Measurements from ENCODE around the gene ATP1B3.

Gene ATP1B3

DNA sequence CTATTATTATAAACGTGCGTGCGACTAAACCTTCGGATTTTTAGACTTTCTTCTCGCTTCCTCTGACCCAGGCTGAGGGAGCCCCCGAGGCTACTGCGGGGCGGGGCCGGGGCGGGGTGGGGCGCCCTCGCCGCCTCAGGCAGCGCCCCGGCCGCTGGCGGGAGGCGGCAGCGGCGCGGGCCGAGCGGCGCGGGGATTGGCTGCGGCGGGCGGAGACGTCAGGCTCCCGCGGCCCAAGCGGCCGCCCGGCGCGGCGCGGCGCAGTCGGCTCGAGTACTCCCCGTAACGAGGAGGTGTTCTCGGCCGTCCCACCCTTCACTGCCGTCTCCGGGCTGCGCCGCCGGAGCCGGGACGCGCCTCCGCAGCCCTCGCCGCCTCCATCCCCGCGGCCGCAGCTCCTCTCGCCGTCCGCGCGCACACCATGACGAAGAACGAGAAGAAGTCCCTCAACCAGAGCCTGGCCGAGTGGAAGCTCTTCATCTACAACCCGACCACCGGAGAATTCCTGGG, at the start of gene ATP1B3:
ATP1B3 (plus strand) TSS at position 263 of the 510 bp plus-strand sequence; CDS start at position 422, 159 bp downstream.
- TF ChIP-seq EZH2 (optimal IDR thresholded peaks at IDR 0.05; ENCODE audit: low read depth, low read length) (no peak), EZH2phosphoT487 (IDR thresholded peaks at IDR 0.05; ENCODE audit: low read length) (no peak)
- TF ChIP-seq, protein P1, sequence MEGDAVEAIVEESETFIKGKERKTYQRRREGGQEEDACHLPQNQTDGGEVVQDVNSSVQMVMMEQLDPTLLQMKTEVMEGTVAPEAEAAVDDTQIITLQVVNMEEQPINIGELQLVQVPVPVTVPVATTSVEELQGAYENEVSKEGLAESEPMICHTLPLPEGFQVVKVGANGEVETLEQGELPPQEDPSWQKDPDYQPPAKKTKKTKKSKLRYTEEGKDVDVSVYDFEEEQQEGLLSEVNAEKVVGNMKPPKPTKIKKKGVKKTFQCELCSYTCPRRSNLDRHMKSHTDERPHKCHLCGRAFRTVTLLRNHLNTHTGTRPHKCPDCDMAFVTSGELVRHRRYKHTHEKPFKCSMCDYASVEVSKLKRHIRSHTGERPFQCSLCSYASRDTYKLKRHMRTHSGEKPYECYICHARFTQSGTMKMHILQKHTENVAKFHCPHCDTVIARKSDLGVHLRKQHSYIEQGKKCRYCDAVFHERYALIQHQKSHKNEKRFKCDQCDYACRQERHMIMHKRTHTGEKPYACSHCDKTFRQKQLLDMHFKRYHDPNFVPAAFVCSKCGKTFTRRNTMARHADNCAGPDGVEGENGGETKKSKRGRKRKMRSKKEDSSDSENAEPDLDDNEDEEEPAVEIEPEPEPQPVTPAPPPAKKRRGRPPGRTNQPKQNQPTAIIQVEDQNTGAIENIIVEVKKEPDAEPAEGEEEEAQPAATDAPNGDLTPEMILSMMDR (IDR thresholded peaks at IDR 0.05; ENCODE audit: low read length), result no peak
- peak within 1 kb of the TSS; percentile 96 for H3K4me2 ChIP-seq (ENCODE audit: low read depth, low read length)
- peaks cover 44% of the 10 kb centered on the region for H3K79me2 ChIP-seq (ENCODE audit: low read length)
- peak within 1 kb of the TSS; percentile 89 for H3K9ac ChIP-seq (ENCODE audit: low read length)
- H3F3A ChIP-seq (ENCODE audit: insufficient read depth, low read length), result peaks cover 16% of the 10 kb centered on the region
- peak within 1 kb of the TSS; percentile 84 for H3K27ac ChIP-seq (ENCODE audit: low read length)
- peak within 1 kb of the TSS; percentile 94 for H3K4me3 ChIP-seq (ENCODE audit: low read length)
- peak; percentile 89 for DNase-seq
- H2AFZ ChIP-seq (ENCODE audit: low read length), result peak within 1 kb of the TSS; percentile 95
- H3K27me3 ChIP-seq (replicated peaks; ENCODE audit: insufficient read depth, low read length), result no peaks in the 10 kb centered on the region
- H3K9me2 ChIP-seq (replicated peaks; ENCODE audit: insufficient read depth, low read length), result no peaks in the 10 kb centered on the region
- no peaks in the 10 kb centered on the region for H4K20me1 ChIP-seq (ENCODE audit: insufficient read depth, low read length)
- no peaks in the 10 kb centered on the region for H3K9me3 ChIP-seq (replicated peaks; ENCODE audit: insufficient read depth, low read length)
- H3K36me3 ChIP-seq (replicated peaks; ENCODE audit: insufficient read depth, low read length), result 0 out of 2 replicates have a peak, but pooled peaks cover 4% of the 10 kb centered on the region
- H3K4me1 ChIP-seq (ENCODE audit: low read length), result peaks cover 12% of the 10 kb centered on the region; the same call in 1 of the 2 replicates

DNA sequence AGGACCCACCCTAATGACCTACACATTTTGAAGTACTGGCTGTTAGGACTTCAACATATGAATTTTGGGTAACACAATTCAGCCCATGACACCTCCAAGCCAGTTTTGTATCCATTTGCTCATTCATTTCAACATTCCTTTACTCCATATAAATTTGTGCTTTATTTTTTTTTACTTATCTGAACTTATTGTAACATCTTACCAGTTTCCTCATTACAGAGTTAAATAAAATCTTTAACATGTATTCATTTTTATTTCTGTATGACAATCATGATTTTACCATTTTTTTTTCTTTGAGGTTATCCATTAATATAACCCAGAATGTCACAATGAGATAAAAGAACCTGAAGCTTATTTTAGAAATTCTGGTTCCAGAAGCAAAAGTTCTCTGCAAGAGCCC, 48.0 kb upstream of the ATP1B3 start:
- H2AFZ ChIP-seq (ENCODE audit: low read length), result no peak overlapping the region
- H3K36me3 ChIP-seq (replicated peaks; ENCODE audit: insufficient read depth, low read length), result no peaks in the 10 kb centered on the region
- no peak for DNase-seq
- H3K79me2 ChIP-seq (ENCODE audit: low read length), result no peaks in the 10 kb centered on the region
- no peak overlapping the region for H3K4me3 ChIP-seq (ENCODE audit: low read length)
- H4K20me1 ChIP-seq (ENCODE audit: insufficient read depth, low read length), result no peaks in the 10 kb centered on the region
- no peaks in the 10 kb centered on the region for H3K27me3 ChIP-seq (replicated peaks; ENCODE audit: insufficient read depth, low read length)
- H3K27ac ChIP-seq (ENCODE audit: low read length), result no peak overlapping the region
- no peak overlapping the region for H3K9ac ChIP-seq (ENCODE audit: low read length)
- no peaks in the 10 kb centered on the region for H3K4me1 ChIP-seq (ENCODE audit: low read length)
- H3F3A ChIP-seq (ENCODE audit: insufficient read depth, low read length), result no peaks in the 10 kb centered on the region
- no peak for TF ChIP-seq EZH2phosphoT487 (IDR thresholded peaks at IDR 0.05; ENCODE audit: low read length)
- no peak for TF ChIP-seq EZH2 (optimal IDR thresholded peaks at IDR 0.05; ENCODE audit: low read depth, low read length)
- TF ChIP-seq, protein P1 (IDR thresholded peaks at IDR 0.05; ENCODE audit: low read length), result no peak
- no peak overlapping the region for H3K4me2 ChIP-seq (ENCODE audit: low read depth, low read length)
- no peaks in the 10 kb centered on the region for H3K9me2 ChIP-seq (replicated peaks; ENCODE audit: insufficient read depth, low read length)
- H3K9me3 ChIP-seq (replicated peaks; ENCODE audit: insufficient read depth, low read length), result no peaks in the 10 kb centered on the region

DNA sequence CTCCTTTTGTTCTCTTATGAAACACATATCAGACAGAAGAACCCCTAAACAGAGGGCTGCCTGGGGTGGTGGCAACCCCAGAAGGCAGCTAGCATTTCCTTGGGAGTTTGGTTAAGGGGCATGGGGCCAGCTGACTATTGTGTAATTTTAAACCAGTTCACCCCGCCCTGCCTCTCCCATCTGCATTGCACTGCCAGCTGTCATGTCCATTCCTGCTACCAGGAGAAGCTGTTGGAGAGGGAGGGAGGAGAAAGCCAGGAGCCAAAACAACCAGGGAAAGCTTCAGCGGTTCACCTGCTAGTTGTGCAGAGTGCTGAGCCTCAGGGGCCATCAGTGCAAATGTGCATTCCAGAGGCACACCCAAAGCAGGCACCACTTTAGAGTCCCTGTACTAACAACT, 47.6 kb upstream of the ATP1B3 start:
- TF ChIP-seq, protein P1 (IDR thresholded peaks at IDR 0.05; ENCODE audit: low read length), result no peak
- TF ChIP-seq EZH2phosphoT487 (IDR thresholded peaks at IDR 0.05; ENCODE audit: low read length) (no peak), EZH2 (optimal IDR thresholded peaks at IDR 0.05; ENCODE audit: low read depth, low read length) (no peak)
- Histone ChIP-seq H3K27me3 (replicated peaks; ENCODE audit: insufficient read depth, low read length) (no peaks in the 10 kb centered on the region), H3K9ac (ENCODE audit: low read length) (no peak overlapping the region), H3K9me3 (replicated peaks; ENCODE audit: insufficient read depth, low read length) (no peaks in the 10 kb centered on the region), H3K79me2 (ENCODE audit: low read length) (no peaks in the 10 kb centered on the region), H3K4me3 (ENCODE audit: low read length) (no peak overlapping the region), H3K9me2 (replicated peaks; ENCODE audit: insufficient read depth, low read length) (no peaks in the 10 kb centered on the region), H3K36me3 (replicated peaks; ENCODE audit: insufficient read depth, low read length) (no peaks in the 10 kb centered on the region), H3K27ac (ENCODE audit: low read length) (no peak overlapping the region), H3F3A (ENCODE audit: insufficient read depth, low read length) (no peaks in the 10 kb centered on the region), H2AFZ (ENCODE audit: low read length) (no peak overlapping the region), H3K4me2 (ENCODE audit: low read depth, low read length) (no peak overlapping the region), H3K4me1 (ENCODE audit: low read length) (no peaks in the 10 kb centered on the region), H4K20me1 (ENCODE audit: insufficient read depth, low read length) (no peaks in the 10 kb centered on the region)
- no peak for DNase-seq
